K562 (cell line): ENCODE measurements around the gene SCAMP5. TPM values are rescaled to one million over a fixed set of nuclear protein-coding genes. Genes with fewer than 3 reads are reported as not detected.
A peak's percentile ranks its signal among the peaks of the same experiment; 100 is the strongest.

Source experiments
- ATAC-seq: fragments of 200-7000 bp; cut with Tn5 transposase; 3 replicates; pipeline ENCODE4 v1.9.1; 2020; ENCODE audit warnings: moderate library complexity
- BruUV-seq: library from RNA; stranded (reverse); fragments of 400-500 nt; replicated peaks from 2 replicates; lab custom pipeline; 2021; lab: Mats Ljungman, UMichigan
- CTCF ChIA-PET: fragments of 300-600 bp; formaldehyde crosslinking; extraction: SDS; loops from one replicate; lab custom pipeline; 2021; ENCODE audit warnings: low intra/inter-chr PET ratio; lab: Yijun Ruan, JAX
- POLR2A ChIA-PET: fragments of 300-600, 350-650 bp; sonication (Branson Sonifier 250); formaldehyde crosslinking; extraction: SDS; loops from one replicate; lab custom pipeline; 2021; ENCODE audit warnings: antibody characterized with exemption, inconsistent platforms; lab: Yijun Ruan, JAX
- DNase-seq, 4 experiments: peaks; one replicate each; pipeline versions ENCODE4 v3.0.0 to v3.0.0-alpha.2; 2011 to 2018; ENCODE audit warnings: low spot score in 3 of 4, mixed read lengths in 3 of 4; ENCODE audit errors: extremely low read depth in 1 of 4
- FAIRE-seq: peaks from 2 replicates; lab custom pipeline; 2011; peaks lifted over from hg19 to GRCh38; lab: Jason Lieb, UNC
- H2AFZ ChIP-seq: 2 replicates; pipeline ENCODE4 v1.6.0; 2011; ENCODE audit warnings: low read depth, low read length, control low read depth, inconsistent platforms
- H3K27ac ChIP-seq: fragments of 200-600 bp; 3 replicates; pipeline ENCODE4 v1.8.0; 2011; ENCODE audit warnings: low read depth, mild to moderate bottlenecking, control low read depth, inconsistent platforms, low read length, moderate library complexity, mixed read lengths; ENCODE audit errors: extremely low read depth
- H3K27me3 ChIP-seq, 2 experiments: fragments of 300-600 bp in 1 of 2; 2 replicates in 1 of 2; 3 replicates in 1 of 2; pipeline versions ENCODE4 v1.6.0 to v1.8.0; 2011; ENCODE audit warnings: inconsistent platforms in 2 of 2, low read length in 2 of 2, mild to moderate bottlenecking in 1 of 2, mixed read lengths in 1 of 2, moderate library complexity in 1 of 2; ENCODE audit not compliant: control insufficient read depth in 2 of 2, insufficient read depth in 2 of 2
- H3K36me3 ChIP-seq: fragments of 300-600 bp; 3 replicates; pipeline ENCODE4 v1.8.0; 2011; ENCODE audit warnings: mild to moderate bottlenecking, low read length, inconsistent platforms; ENCODE audit not compliant: control insufficient read depth, insufficient read depth
- H3K4me1 ChIP-seq, 2 experiments: fragments of 200-600 bp in 1 of 2; replicated peaks in 1 of 2; 2 replicates in 1 of 2; 3 replicates in 1 of 2; pipeline versions ENCODE4 v1.5.1 to v1.8.0; 2011; ENCODE audit warnings: inconsistent platforms in 2 of 2, low read length in 2 of 2, mild to moderate bottlenecking in 1 of 2, mixed read lengths in 1 of 2, moderate library complexity in 1 of 2; ENCODE audit not compliant: control insufficient read depth in 2 of 2, insufficient read depth in 2 of 2
- H3K4me2 ChIP-seq: 2 replicates; pipeline ENCODE4 v1.6.1; 2011; ENCODE audit warnings: low read length, control low read depth, inconsistent platforms, mixed read lengths; ENCODE audit not compliant: insufficient read depth
- H3K4me3 ChIP-seq: fragments of 200-600 bp; sonication (generic), shearing (Covaris generic); 2 replicates; pipeline ENCODE4 v1.5.1; 2016; ENCODE audit warnings: control low read depth, inconsistent platforms
- H3K79me2 ChIP-seq: fragments of 200-600 bp; 3 replicates; pipeline ENCODE4 v1.8.0; 2011; ENCODE audit warnings: low read length, inconsistent platforms; ENCODE audit not compliant: control insufficient read depth, insufficient read depth
- H3K9ac ChIP-seq, 2 experiments: 2 replicates each; pipeline versions ENCODE4 v1.6.0 to v1.6.1; 2011; ENCODE audit warnings: low read depth in 2 of 2, low read length in 2 of 2, control low read depth in 1 of 2, inconsistent platforms in 1 of 2, mild to moderate bottlenecking in 1 of 2, mixed read lengths in 1 of 2; ENCODE audit not compliant: insufficient read depth in 1 of 2
- H3K9me1 ChIP-seq: one replicate; pipeline ENCODE4 v1.6.0; 2011; ENCODE audit warnings: inconsistent platforms, mild to moderate bottlenecking, low read length, moderate library complexity; ENCODE audit not compliant: control insufficient read depth, insufficient read depth
- H3K9me3 ChIP-seq: replicated peaks from 2 replicates; pipeline ENCODE4 v1.5.1; 2011; ENCODE audit warnings: low read depth, low read length, inconsistent platforms; ENCODE audit not compliant: control insufficient read depth, insufficient read depth
- H4K20me1 ChIP-seq: replicated peaks from 2 replicates; pipeline ENCODE4 v1.6.1; 2011; ENCODE audit warnings: low read length, inconsistent platforms, mixed read lengths; ENCODE audit not compliant: control insufficient read depth, insufficient read depth
- ZNF41 ChIP-seq: fragments of 250-450 bp; sonication (Bioruptor Pico); conservative IDR thresholded peaks from 2 replicates; pipeline ENCODE4 v1.4.0; 2020; ENCODE audit warnings: mild to moderate bottlenecking
- WGBS: fragments of 100-300 bp; shearing (Covaris generic); methylation state at CpG from one replicate; pipeline ENCODE4 v1.1.6; 2016; ENCODE audit warnings: low coverage, mixed read lengths; ENCODE audit not compliant: insufficient coverage; ENCODE audit errors: missing lambda C conversion rate; 5-methylcytosine and 5-hydroxymethylcytosine counted together
- in situ Hi-C: fragments of 300-500 bp; cut with MboI; formaldehyde crosslinking; loops from 4 replicates; pipeline ENCODE4 v1.15.0; 2018; ENCODE audit warnings: inconsistent platforms, mixed read lengths
- intact Hi-C: fragments of 100-400 bp; cut with micrococcal nuclease; formaldehyde crosslinking; loops from 2 replicates; pipeline ENCODE4 v1.14.2; 2022
- polyA plus RNA-seq, 8 experiments: library from polyadenylated mRNA; depleted of rRNA in 4 of 8; stranded (reverse) in 5 of 8; unstranded in 3 of 8; fragments of >200 nt; fragmentation: Nextera tagmentation in 2 of 8; fragmentation: Illumina TruSeq in 1 of 8; extraction: Ambion mirVana in 2 of 8; extraction: Trizol in 1 of 8; gene quantifications; 2 replicates each; pipeline versions ENCODE4 v1.2.1 to v1.2.3, GENCODE V29; 2011 to 2014; ENCODE audit warnings: inconsistent platforms in 1 of 8, missing spikeins in 1 of 8
- total RNA-seq, 7 experiments: library from RNA; depleted of rRNA in 6 of 7; stranded (reverse); fragments of >200 nt in 6 of 7; fragmentation: Illumina TruSeq in 2 of 7; extraction: Trizol in 2 of 7; gene quantifications; 2 replicates each; pipeline versions ENCODE4 v1.2.1 to v1.2.3, GENCODE V29; 2011 to 2021; ENCODE audit warnings: low replicate concordance in 1 of 7
- TF ChIP-seq, protein P1 (sequence below): sonication (generic); formaldehyde crosslinking; IDR thresholded peaks from 2 replicates; pipeline ENCODE4 v1.8.0; 2022; ENCODE audit warnings: missing genetic modification reagents, mild to moderate bottlenecking, moderate library complexity, borderline replicate concordance
- TF ChIP-seq, protein P2 (sequence below): fragments of 450-650 bp; formaldehyde crosslinking; IDR thresholded peaks from 2 replicates; pipeline ENCODE4 v1.4.0; 2020; ENCODE audit warnings: mild to moderate bottlenecking

The SCAMP5 gene
- total and polyA plus RNA-seq, 9 of the 15 experiments (the other 6 are each of a cell fraction or from before 2014, with no cell fraction given), result 0.09 to 0.29 (median 0.19) TPM; not detected in 5

DNA sequence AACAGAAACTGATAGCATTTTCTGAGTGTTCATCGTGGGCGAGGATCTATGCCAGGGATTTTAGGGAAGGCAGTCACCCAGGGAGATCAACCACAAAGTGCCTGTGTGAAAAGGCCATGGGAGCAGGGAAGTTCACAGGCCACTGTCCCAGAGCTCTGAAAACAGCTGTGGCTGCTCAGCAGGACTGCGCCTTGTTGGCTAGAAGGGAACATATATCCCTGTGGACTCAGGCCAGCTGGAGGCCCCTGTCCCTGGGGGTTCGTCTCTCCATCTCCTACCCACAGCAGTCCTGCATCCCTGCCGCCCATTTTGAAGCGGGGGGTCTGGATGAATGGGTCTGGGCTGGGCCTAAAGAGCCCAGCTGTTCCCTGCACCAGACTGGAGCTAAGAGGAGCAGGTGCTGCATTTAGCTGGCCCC is 55.8 kb downstream of the SCAMP5 start:
- intact Hi-C loops (no loop called here), in situ Hi-C loops (no loop called here)
- no TSS peak for BruUV-seq
- H3K4me3 ChIP-seq, result no peak overlapping the region
- H3K27ac ChIP-seq, result no peak overlapping the region
- H3K36me3 ChIP-seq, result peaks cover 8% of the 10 kb centered on the region; the same call in 1 of the 3 replicates
- H3K9me1 ChIP-seq, result no peaks in the 10 kb centered on the region
- DNase-seq, result no peak
- CTCF ChIA-PET, result no interaction called here
- no peaks in the 10 kb centered on the region for H3K27me3 ChIP-seq
- H2AFZ ChIP-seq, result no peak overlapping the region
- no peak for ATAC-seq
- peaks cover 19 to 27% of the 10 kb centered on the region in 2 experiments for H3K4me1 ChIP-seq
- TF ChIP-seq, protein P1, sequence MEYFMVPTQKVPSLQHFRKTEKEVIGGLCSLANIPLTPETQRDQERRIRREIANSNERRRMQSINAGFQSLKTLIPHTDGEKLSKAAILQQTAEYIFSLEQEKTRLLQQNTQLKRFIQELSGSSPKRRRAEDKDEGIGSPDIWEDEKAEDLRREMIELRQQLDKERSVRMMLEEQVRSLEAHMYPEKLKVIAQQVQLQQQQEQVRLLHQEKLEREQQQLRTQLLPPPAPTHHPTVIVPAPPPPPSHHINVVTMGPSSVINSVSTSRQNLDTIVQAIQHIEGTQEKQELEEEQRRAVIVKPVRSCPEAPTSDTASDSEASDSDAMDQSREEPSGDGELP (CRISPR knock-in tag), result 0 out of 2 replicates have a peak, but pooled peaks have one; percentile 19
- TF ChIP-seq, protein P2, sequence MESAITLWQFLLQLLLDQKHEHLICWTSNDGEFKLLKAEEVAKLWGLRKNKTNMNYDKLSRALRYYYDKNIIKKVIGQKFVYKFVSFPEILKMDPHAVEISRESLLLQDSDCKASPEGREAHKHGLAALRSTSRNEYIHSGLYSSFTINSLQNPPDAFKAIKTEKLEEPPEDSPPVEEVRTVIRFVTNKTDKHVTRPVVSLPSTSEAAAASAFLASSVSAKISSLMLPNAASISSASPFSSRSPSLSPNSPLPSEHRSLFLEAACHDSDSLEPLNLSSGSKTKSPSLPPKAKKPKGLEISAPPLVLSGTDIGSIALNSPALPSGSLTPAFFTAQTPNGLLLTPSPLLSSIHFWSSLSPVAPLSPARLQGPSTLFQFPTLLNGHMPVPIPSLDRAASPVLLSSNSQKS (CRISPR knock-in tag), result no peak
- TF ChIP-seq ZNF41, result no peak
- TF ChIP-seq, all 486 proteins: peak for 1
- no peak for FAIRE-seq
- Histone ChIP-seq H4K20me1 (no peaks in the 10 kb centered on the region), H3K9me3 (no peaks in the 10 kb centered on the region), H3K9ac (no peak overlapping the region), H3K4me2 (no peak overlapping the region), H3K79me2 (no peaks in the 10 kb centered on the region)
- WGBS, result 85% methylated on average over 6 of the region's 6 CpGs
- POLR2A ChIA-PET, result interaction anchor here (1.5 to 2.0 kb wide), 3 partner anchors 15 to 151 kb away, joined by 3 to 6 read pairs (median 4); partner anchors contain the start of gene C15orf39
